Amygdala (tissue), 56 donors: ENCODE data around the gene GRB10.

Experiments used
- DNase-seq, 56 donors: peaks; one replicate each; lab custom pipeline; 2025; lab: John Stamatoyannopoulos, UW

GRB10 gene

DNA sequence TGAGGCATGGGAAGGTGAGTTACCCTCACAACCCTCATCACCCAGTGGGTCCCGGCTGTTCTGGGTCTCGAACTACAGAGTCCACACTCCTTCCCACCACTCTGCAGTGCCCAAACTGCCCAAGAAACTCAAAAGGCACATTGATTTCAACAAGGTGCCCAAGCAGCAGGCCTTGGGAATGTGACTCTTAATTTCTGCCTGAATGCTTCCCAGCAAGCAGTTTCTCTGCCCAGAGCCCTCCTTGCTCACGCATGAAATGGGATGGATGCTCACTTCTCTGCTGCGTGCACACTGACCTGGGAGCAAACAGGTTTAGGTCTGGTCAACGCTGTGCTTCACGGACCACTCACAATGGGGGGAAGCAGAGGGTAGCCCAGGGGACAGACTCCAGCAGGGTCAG is 77.9 kb downstream of the GRB10 start:
- no peak for DNase-seq

DNA sequence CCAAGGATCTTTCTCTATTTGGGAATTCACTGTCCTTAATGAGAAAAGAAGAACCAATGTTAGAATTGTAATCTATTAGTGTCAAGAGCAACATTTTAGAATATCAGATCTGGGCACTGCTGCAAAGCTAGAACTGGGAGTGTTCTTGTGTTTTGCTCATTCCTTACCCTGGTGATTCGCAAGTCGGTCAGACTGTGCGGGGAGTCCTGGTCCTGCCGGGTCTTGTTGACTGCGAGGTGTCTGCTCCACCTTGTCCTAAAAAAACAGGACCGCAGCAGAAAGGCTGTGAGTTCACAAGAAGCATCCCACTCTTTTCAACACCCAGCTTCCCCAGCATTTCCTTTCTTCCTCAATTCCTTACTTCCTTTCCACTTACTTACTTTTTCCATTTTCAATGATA is 79.0 kb downstream of the GRB10 start:
- no peak for DNase-seq

DNA sequence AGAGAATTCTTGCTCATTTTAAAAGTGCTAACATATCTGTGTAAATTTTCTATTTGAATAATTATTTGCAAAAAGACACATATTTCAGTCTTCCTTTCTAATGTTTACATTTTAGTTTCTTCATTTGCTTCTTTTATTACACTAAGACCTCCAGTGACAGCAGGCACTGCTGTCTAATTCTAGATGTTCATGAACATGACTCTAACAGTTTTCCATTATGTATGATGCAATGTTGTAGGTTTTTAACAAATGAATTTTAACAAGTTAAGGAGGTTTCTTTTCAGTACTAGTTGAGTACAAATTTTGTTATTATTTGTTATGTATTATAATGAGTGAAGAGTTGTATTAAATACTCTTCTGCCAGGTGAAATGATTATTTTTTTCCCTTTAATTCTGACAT is 83.6 kb downstream of the GRB10 start:
- no peak for DNase-seq

DNA sequence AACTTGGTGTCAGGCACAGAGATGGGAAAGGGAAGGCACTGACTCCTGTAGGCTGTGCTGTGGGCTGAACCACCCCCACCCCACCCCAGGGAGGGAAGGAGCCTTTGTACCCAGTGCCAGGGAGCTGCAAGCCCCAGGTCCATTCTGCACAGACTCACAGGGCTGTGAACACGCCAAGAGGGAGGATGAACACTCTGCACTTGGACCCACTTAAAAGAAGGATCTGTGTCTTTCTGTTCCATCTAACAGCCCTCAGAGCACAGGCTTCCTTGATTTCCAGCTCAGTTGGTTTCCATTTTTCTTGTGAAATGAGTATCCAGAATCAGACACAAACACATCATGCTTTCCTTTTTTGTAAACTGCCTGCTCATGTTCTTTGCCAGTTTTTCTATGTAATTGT is 84.9 kb downstream of the GRB10 start:
- peak in 8 of 56 donors; percentile 5 to 41 (median 27) for DNase-seq

DNA sequence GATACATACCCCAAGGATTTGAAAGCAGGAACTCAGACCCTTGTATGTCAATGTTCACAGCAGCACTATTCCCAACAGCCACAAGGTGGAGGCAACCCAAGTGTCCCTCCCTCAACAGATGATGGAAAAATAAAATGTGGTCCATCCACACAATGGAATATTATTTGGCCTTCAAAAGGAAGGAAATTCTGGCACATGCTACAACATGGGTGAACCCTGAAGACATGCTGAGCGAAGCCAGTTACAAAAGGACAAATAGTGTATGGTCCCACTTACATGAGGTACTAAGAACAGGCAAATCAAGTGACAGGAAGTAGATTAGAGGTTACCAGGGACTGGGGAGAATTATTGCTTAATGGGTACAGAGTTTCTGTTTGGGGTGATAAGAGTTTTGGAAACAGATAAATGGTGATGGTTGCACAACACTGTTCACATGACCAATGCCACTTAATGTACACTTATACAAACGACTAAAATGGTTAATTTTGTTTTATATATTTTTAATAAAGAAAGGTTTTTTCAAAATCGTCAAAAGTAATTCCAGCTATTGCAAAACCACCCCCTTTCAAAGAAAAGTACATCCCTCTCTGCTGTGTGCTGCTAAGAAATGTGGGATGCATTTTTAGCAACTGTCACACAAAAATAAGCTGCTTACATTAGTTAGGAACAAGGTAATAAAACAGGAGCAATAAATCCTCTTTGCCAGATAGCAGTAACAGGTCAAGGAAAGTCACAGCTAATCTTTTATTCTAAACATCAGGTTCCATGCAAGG is 85.7 kb downstream of the GRB10 start:
- no peak for DNase-seq

- no peak for DNase-seq
These were observed 87.7 kb downstream of the GRB10 start for GRCh38 chr7:50695026-50695425.

DNA sequence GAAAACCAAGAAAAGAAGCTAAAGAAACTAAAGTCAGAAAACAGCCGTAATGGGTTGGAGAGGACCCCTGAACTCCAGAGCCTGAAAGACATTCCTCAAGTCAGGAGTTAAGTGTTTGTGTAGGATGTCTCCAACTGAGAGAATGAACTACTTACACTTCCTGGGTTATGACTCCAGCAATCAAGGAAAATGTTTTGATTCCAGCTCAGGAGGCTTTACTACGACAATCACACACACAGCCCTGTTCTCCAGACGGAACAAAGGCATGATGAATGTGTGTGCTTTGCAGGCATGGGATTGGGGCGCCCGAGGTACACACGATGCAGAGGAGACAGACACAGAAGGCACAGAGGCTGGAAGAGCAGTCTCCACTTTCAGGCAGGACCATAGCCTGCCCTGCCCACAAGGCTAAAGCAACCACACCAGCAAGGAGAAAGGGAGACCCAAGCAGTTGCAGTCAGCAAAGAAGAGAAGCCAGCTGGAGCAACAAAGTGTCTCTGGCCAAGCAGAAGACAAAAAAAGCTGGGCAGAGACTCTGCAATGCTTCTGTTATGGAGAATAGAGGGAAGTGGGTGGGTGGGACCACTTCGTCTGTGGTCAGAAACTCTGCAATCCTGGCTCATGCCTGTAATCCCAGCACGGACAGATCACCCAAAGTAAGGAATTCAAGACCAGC is 89.1 kb downstream of the GRB10 start:
- DNase-seq = no peak

DNA sequence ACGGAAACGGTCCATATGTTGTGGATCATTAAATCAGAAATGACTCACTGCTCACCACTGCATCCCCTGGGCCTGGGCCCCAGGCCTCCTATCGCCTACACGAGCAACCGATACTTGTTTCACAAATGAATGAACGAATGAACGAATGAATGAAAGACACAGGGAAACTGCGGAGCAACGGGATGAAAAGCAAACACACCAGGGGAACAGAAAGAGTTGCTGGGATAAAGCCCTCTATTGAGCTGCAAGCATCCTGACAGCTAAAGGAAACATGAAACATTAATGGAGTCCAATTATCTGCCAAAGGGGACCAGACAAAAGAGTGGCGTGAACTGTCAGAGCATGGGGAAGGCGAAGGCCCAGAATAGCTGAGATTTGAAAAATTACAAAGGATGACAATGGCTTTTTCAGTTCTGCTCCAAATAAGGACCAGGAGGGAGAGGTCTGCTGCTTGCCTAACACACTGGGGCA is 92.1 kb downstream of the GRB10 start:
- peak in 3 of 56 donors; percentile 27 to 46 (median 28) for DNase-seq

DNA sequence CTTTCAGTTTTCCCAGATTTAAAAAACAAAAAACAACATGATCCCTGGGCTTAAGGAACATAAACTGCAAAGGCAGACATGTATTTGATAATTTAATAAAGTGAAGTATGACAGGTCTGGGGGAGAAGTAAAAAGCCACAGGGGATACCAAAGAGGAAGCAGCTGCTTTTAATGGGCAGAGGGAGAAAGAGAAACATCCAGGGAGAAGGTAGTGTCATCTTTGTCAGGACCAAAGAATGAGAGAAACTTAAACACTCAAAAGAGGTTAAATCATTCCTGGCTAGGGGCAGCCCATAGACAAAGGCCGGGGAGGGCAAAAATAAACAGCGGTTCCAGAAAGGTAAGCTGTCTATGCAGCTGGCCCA is 94.5 kb downstream of the GRB10 start:
- no peak for DNase-seq

- DNase-seq = no peak
These were observed 95.0 kb downstream of the GRB10 start for GRCh38 chr7:50687575-50688225.

GRCh38 chr7:50687096-50687495 is 95.6 kb downstream of the GRB10 start:
- DNase-seq = no peak

DNA sequence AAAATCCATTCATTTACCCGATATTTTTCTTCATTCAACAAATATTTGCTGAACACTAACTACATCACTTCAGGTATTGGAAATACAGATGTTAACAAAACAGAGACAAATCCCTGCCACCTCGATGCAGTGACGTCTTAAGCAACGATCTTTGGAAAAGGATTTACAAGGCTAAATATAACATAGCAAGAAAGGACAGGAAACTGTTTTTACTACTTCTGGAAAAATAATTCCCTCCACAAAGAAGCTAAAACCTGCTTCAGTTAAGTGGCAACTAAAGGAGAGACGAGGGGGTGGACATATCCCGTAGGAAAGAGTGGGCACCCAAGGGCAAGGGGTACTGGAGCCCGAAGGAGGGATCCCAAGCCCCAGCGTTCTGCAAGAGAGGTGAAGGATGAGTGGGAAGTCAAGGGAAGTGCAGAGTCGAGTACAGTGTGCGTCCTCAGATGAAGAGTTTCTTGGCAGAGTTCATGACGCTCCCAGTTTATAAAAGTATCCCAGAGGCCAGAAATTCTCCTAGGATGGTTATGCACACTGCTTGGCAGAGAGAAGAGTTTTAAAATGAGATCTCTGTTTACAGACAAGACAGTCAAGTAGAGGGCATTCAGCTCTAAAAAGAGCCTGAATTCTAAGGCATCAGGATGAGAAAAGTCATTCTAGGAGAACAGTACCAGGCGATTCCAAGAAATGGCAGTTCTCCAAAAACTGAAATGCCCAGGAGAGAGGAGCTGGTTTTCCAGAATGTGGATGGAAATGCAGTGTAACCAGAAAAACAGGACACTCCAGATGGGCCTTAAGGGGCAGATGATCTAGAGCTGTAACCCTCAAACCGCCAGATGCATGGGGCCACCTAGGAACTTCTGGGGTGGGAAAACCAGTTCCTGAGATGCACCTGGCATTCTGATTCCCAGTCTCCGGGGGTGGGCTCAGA is 97.3 kb downstream of the GRB10 start:
- no peak for DNase-seq

DNA sequence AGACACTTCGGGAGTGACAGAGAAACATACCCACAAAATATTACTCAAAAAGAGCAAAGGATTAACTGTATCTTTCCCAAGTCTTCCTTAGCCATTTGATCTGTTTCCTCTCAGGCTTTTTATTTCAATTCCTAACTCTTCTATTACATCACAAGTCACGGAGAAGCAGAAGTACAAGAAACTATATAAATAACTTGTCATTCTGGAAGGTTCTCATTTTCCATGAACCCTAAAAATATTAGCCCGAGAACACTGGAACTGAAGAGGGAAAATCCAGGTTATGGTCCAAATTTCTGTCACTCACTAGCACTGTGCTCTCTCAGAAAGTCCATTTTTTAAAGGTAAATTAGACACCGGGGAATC is 98.0 kb downstream of the GRB10 start:
- DNase-seq = no peak

- no peak for DNase-seq
These were observed 98.5 kb downstream of the GRB10 start for GRCh38 chr7:50684011-50684712.

DNA sequence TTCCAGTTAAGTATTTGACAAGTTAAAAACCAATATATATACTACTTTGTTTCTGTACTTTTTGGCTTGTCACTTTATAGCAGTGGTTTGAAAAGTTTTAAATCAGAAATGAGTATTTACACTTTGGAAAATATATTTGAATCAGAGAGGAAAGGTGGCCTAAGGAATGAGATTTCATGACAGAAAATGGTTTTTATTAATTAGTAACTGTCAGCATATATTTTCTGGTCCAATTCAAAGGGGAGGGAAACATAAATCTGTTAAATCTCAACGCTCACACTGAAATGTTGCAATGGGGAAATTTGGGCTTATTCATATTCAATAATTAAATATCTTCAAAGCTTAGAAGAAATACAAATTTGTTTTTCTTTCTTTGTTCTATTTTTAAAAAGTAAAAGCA is 100.1 kb downstream of the GRB10 start:
- no peak for DNase-seq

- no peak for DNase-seq
These were observed 100.6 kb downstream of the GRB10 start for GRCh38 chr7:50682079-50682478.

- no peak for DNase-seq
These were observed 101.2 kb downstream of the GRB10 start for GRCh38 chr7:50681432-50682045.

DNA sequence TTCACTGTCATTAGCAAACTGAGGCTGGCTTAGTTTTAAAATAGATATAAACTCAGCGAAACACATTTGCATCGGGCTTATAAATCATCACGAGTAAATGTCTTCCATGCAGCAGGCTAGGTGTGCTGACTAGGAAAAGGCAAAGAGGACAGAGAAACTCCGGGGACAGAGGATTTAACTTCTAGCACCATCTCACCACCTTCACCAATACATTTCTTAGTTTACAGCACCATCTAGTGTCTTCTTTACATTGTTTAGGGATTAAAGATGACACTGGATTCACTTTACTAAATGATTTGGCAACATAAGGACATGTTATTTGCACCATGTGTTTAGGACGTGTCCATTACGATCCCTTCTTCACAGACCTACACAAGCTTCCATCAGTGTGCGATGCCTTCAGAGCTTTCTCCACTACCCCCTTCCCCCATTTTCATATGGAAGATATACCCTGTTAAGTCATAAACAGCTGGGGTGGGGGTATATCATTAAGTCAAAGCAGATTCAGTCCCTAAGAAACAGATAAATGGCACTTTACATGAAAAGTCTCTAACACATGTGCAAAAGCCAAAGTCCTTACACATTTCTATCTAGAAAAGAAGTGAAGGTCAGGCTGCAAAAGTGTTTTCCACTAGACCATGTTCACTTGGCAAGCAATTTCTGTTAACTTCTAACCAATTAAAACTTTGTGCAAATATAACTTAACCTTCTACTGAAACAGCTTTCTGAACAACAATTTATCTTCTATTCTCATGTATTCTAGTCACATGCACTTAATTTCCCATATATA is 103.3 kb downstream of the GRB10 start:
- peak in 1 of 56 donors; percentile 48 for DNase-seq

DNA sequence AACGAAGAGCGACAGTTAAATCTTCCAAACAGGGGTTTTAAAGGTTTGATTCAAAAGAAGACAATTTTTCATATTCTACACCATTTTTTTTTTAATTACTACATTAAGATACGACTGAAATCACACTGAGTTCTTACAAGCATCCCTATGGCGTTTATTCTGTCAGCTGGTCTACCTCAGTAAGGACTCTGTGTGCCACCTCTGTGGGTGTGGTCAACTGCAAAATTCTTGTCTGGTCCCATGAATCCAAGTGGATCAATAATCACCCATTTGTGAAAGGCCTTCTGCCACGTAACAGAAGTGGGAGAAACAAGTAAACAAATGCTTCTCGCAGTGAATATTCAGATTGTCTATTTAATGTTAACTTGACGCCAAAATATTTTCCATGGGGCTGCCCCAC is 104.1 kb downstream of the GRB10 start:
- no peak for DNase-seq
